ENCODE measurements around the gene GTF3C2. TPM values are rescaled to one million over a fixed set of nuclear protein-coding genes. Genes with fewer than 3 reads are reported as not detected.

The GTF3C2 gene
- total and polyA plus RNA-seq, 2 donors = 31.1 to 39.9 TPM

- WGBS = 1% methylated on average over 35 of the region's 35 CpGs
Measured at GRCh38 chr2:27379836-27380625, 23.5 kb upstream of the GTF3C2 start.

GRCh38 chr2:27379383-27379835 is 22.8 kb upstream of the GTF3C2 start:
- peak overlapping the region; percentile 54 to 80 for H3K4me3 ChIP-seq (ENCODE audit: low read length in 2 of 2)
- no peak for DNase-seq (ENCODE audit: low read depth in 6 of 9, low spot score in 9 of 9)
- H3K4me1 ChIP-seq (ENCODE audit: control insufficient read depth in 2 of 2, insufficient read depth in 2 of 2, low read length in 2 of 2) = peaks cover 9 to 12% of the 10 kb centered on the region in 2 donors
- no peaks in the 10 kb centered on the region for H3K27me3 ChIP-seq (ENCODE audit: control insufficient read depth in 2 of 2, insufficient read depth in 1 of 2, low read length in 1 of 2)
- 97% methylated on average over 2 of the region's 2 CpGs for WGBS
- H3K36me3 ChIP-seq (ENCODE audit: control insufficient read depth in 2 of 2, insufficient read depth in 2 of 2, low read length in 1 of 2) = peaks cover 56 to 71% of the 10 kb centered on the region in 2 donors
- peak overlapping the region in 1 of 2 donors; percentile 66 for H3K27ac ChIP-seq (ENCODE audit: low read depth in 1 of 2, low read length in 1 of 2)
- no peaks in the 10 kb centered on the region for H3K9me3 ChIP-seq (ENCODE audit: control insufficient read depth in 2 of 2, insufficient read depth in 1 of 2, low read length in 1 of 2)

More at GRCh38 chr2:27379836-27380625, 23.5 kb upstream of the GTF3C2 start:
- peak in 3 of 9 donors; percentile 31 to 52 (median 34) for DNase-seq (ENCODE audit: low read depth in 6 of 9, low spot score in 9 of 9)
- peak overlapping the region; percentile 54 to 80 for H3K4me3 ChIP-seq (ENCODE audit: low read length in 2 of 2)
- peak overlapping the region; percentile 66 to 75 for H3K27ac ChIP-seq (ENCODE audit: low read depth in 1 of 2, low read length in 1 of 2)
- peaks cover 56 to 71% of the 10 kb centered on the region in 2 donors for H3K36me3 ChIP-seq (ENCODE audit: control insufficient read depth in 2 of 2, insufficient read depth in 2 of 2, low read length in 1 of 2)
- no peaks in the 10 kb centered on the region for H3K9me3 ChIP-seq (ENCODE audit: control insufficient read depth in 2 of 2, insufficient read depth in 1 of 2, low read length in 1 of 2)
- peaks cover 9 to 12% of the 10 kb centered on the region in 2 donors for H3K4me1 ChIP-seq (ENCODE audit: control insufficient read depth in 2 of 2, insufficient read depth in 2 of 2, low read length in 2 of 2)
- no peaks in the 10 kb centered on the region for H3K27me3 ChIP-seq (ENCODE audit: control insufficient read depth in 2 of 2, insufficient read depth in 1 of 2, low read length in 1 of 2)

GRCh38 chr2:27378809-27379290 is 22.3 kb upstream of the GTF3C2 start:
- no peak for DNase-seq (ENCODE audit: low read depth in 6 of 9, low spot score in 9 of 9)
- no peaks in the 10 kb centered on the region for H3K27me3 ChIP-seq (ENCODE audit: control insufficient read depth in 2 of 2, insufficient read depth in 1 of 2, low read length in 1 of 2)
- peaks cover 9 to 12% of the 10 kb centered on the region in 2 donors for H3K4me1 ChIP-seq (ENCODE audit: control insufficient read depth in 2 of 2, insufficient read depth in 2 of 2, low read length in 2 of 2)
- no peaks in the 10 kb centered on the region for H3K9me3 ChIP-seq (ENCODE audit: control insufficient read depth in 2 of 2, insufficient read depth in 1 of 2, low read length in 1 of 2)
- H3K4me3 ChIP-seq (ENCODE audit: low read length in 2 of 2) = no peak overlapping the region
- H3K27ac ChIP-seq (ENCODE audit: low read depth in 1 of 2, low read length in 1 of 2) = no peak overlapping the region
- 95% methylated on average over 9 of the region's 9 CpGs for WGBS
- peaks cover 55 to 71% of the 10 kb centered on the region in 2 donors for H3K36me3 ChIP-seq (ENCODE audit: control insufficient read depth in 2 of 2, insufficient read depth in 2 of 2, low read length in 1 of 2)

- Histone ChIP-seq H3K4me3 (ENCODE audit: low read length in 2 of 2) (no peak overlapping the region), H3K9me3 (ENCODE audit: control insufficient read depth in 2 of 2, insufficient read depth in 1 of 2, low read length in 1 of 2) (no peaks in the 10 kb centered on the region), H3K27me3 (ENCODE audit: control insufficient read depth in 2 of 2, insufficient read depth in 1 of 2, low read length in 1 of 2) (no peaks in the 10 kb centered on the region), H3K27ac (ENCODE audit: low read depth in 1 of 2, low read length in 1 of 2) (no peak overlapping the region), H3K36me3 (ENCODE audit: control insufficient read depth in 2 of 2, insufficient read depth in 2 of 2, low read length in 1 of 2) (peaks cover 55 to 70% of the 10 kb centered on the region in 2 donors), H3K4me1 (ENCODE audit: control insufficient read depth in 2 of 2, insufficient read depth in 2 of 2, low read length in 2 of 2) (peaks cover 9 to 12% of the 10 kb centered on the region in 2 donors)
- no peak for DNase-seq (ENCODE audit: low read depth in 6 of 9, low spot score in 9 of 9)
- WGBS = 96% methylated on average over 29 of the region's 29 CpGs
Measured at GRCh38 chr2:27378096-27378808, 21.7 kb upstream of the GTF3C2 start.

GRCh38 chr2:27377618-27378095 is 21.1 kb upstream of the GTF3C2 start:
- WGBS = 96% methylated on average over 18 of the region's 18 CpGs
- no peak for DNase-seq (ENCODE audit: low read depth in 6 of 9, low spot score in 9 of 9)
- no peak overlapping the region for H3K27ac ChIP-seq (ENCODE audit: low read depth in 1 of 2, low read length in 1 of 2)
- peaks cover 56 to 72% of the 10 kb centered on the region in 2 donors for H3K36me3 ChIP-seq (ENCODE audit: control insufficient read depth in 2 of 2, insufficient read depth in 2 of 2, low read length in 1 of 2)
- H3K4me3 ChIP-seq (ENCODE audit: low read length in 2 of 2) = no peak overlapping the region
- H3K9me3 ChIP-seq (ENCODE audit: control insufficient read depth in 2 of 2, insufficient read depth in 1 of 2, low read length in 1 of 2) = no peaks in the 10 kb centered on the region
- H3K27me3 ChIP-seq (ENCODE audit: control insufficient read depth in 2 of 2, insufficient read depth in 1 of 2, low read length in 1 of 2) = no peaks in the 10 kb centered on the region
- peaks cover 9 to 15% of the 10 kb centered on the region in 2 donors for H3K4me1 ChIP-seq (ENCODE audit: control insufficient read depth in 2 of 2, insufficient read depth in 2 of 2, low read length in 2 of 2)

GRCh38 chr2:27376866-27377617 is 20.5 kb upstream of the GTF3C2 start:
- Histone ChIP-seq H3K4me1 (ENCODE audit: control insufficient read depth in 2 of 2, insufficient read depth in 2 of 2, low read length in 2 of 2) (peaks cover 9 to 20% of the 10 kb centered on the region in 2 donors), H3K36me3 (ENCODE audit: control insufficient read depth in 2 of 2, insufficient read depth in 2 of 2, low read length in 1 of 2) (peaks cover 56 to 72% of the 10 kb centered on the region in 2 donors), H3K27me3 (ENCODE audit: control insufficient read depth in 2 of 2, insufficient read depth in 1 of 2, low read length in 1 of 2) (no peaks in the 10 kb centered on the region), H3K27ac (ENCODE audit: low read depth in 1 of 2, low read length in 1 of 2) (no peak overlapping the region), H3K4me3 (ENCODE audit: low read length in 2 of 2) (no peak overlapping the region), H3K9me3 (ENCODE audit: control insufficient read depth in 2 of 2, insufficient read depth in 1 of 2, low read length in 1 of 2) (no peaks in the 10 kb centered on the region)
- WGBS = 93% methylated on average over 10 of the region's 10 CpGs
- DNase-seq (ENCODE audit: low read depth in 6 of 9, low spot score in 9 of 9) = no peak

GRCh38 chr2:27376151-27376865 is 19.7 kb upstream of the GTF3C2 start:
- 97% methylated on average over 16 of the region's 16 CpGs for WGBS
- H3K36me3 ChIP-seq (ENCODE audit: control insufficient read depth in 2 of 2, insufficient read depth in 2 of 2, low read length in 1 of 2) = peaks cover 56 to 68% of the 10 kb centered on the region in 2 donors
- H3K9me3 ChIP-seq (ENCODE audit: control insufficient read depth in 2 of 2, insufficient read depth in 1 of 2, low read length in 1 of 2) = no peaks in the 10 kb centered on the region
- H3K4me3 ChIP-seq (ENCODE audit: low read length in 2 of 2) = no peak overlapping the region
- no peaks in the 10 kb centered on the region for H3K27me3 ChIP-seq (ENCODE audit: control insufficient read depth in 2 of 2, insufficient read depth in 1 of 2, low read length in 1 of 2)
- DNase-seq (ENCODE audit: low read depth in 6 of 9, low spot score in 9 of 9) = no peak
- H3K4me1 ChIP-seq (ENCODE audit: control insufficient read depth in 2 of 2, insufficient read depth in 2 of 2, low read length in 2 of 2) = peaks cover 10 to 27% of the 10 kb centered on the region in 2 donors
- no peak overlapping the region for H3K27ac ChIP-seq (ENCODE audit: low read depth in 1 of 2, low read length in 1 of 2)

- Histone ChIP-seq H3K36me3 (ENCODE audit: control insufficient read depth in 2 of 2, insufficient read depth in 2 of 2, low read length in 1 of 2) (peaks cover 56 to 68% of the 10 kb centered on the region in 2 donors), H3K9me3 (ENCODE audit: control insufficient read depth in 2 of 2, insufficient read depth in 1 of 2, low read length in 1 of 2) (no peaks in the 10 kb centered on the region), H3K27ac (ENCODE audit: low read depth in 1 of 2, low read length in 1 of 2) (no peak overlapping the region), H3K4me3 (ENCODE audit: low read length in 2 of 2) (no peak overlapping the region), H3K4me1 (ENCODE audit: control insufficient read depth in 2 of 2, insufficient read depth in 2 of 2, low read length in 2 of 2) (peaks cover 8 to 24% of the 10 kb centered on the region in 2 donors), H3K27me3 (ENCODE audit: control insufficient read depth in 2 of 2, insufficient read depth in 1 of 2, low read length in 1 of 2) (no peaks in the 10 kb centered on the region)
- WGBS = 98% methylated on average over 20 of the region's 20 CpGs
- no peak for DNase-seq (ENCODE audit: low read depth in 6 of 9, low spot score in 9 of 9)
Measured at GRCh38 chr2:27375513-27376099, 19.0 kb upstream of the GTF3C2 start.

All from thymus (tissue), 11 donors.